AG04450 (cell line): Measurements from ENCODE around the gene SAFB2. TPM values are rescaled to one million over a fixed set of nuclear protein-coding genes. Genes with fewer than 3 reads are reported as not detected.

Source experiments
- CTCF ChIA-PET: fragments of 300-600, 350-600 bp; formaldehyde crosslinking; extraction: SDS; loops from one replicate; lab custom pipeline; 2022; ENCODE audit warnings: antibody characterized with exemption, inconsistent platforms; lab: Charles Lee
- POLR2A ChIA-PET: fragments of 350-600 bp; formaldehyde crosslinking; extraction: SDS; loops from one replicate; lab custom pipeline; 2021; ENCODE audit warnings: antibody characterized with exemption, inconsistent platforms; lab: Yijun Ruan, JAX
- DNase-seq: peaks from one replicate; pipeline ENCODE4 v3.0.0-alpha.2; 2011; ENCODE audit warnings: low read depth, low spot score
- H3K27ac ChIP-seq: one replicate; pipeline ENCODE4 v1.5.1; 2012; ENCODE audit warnings: low read depth, low read length, control low read depth
- H3K27me3 ChIP-seq: one replicate; pipeline ENCODE4 v1.6.0; 2012; ENCODE audit warnings: low read length; ENCODE audit not compliant: control insufficient read depth, insufficient read depth
- H3K4me3 ChIP-seq: 2 replicates; pipeline ENCODE4 v1.5.1; 2011; ENCODE audit warnings: mild to moderate bottlenecking, low read depth, low read length, control low read depth
- H3K9me3 ChIP-seq: 2 replicates; pipeline ENCODE4 v1.5.1; 2012; ENCODE audit warnings: low read length; ENCODE audit not compliant: control insufficient read depth, insufficient read depth
- polyA plus RNA-seq: library from polyadenylated mRNA; depleted of rRNA; stranded (reverse); fragments of >200 nt; gene quantifications from 2 replicates; pipeline ENCODE4 v1.2.3, GENCODE V29; 2011
- TF ChIP-seq, protein P1 (sequence below): IDR thresholded peaks from 2 replicates; pipeline ENCODE4 v1.5.1; 2011; ENCODE audit warnings: low read depth, low read length, control low read depth, inconsistent platforms

Gene SAFB2
- polyA plus RNA-seq, 1 experiment = 24.4 TPM

- no peak for DNase-seq
- CTCF ChIA-PET = no interaction called here
- H3K4me3 ChIP-seq = no peak overlapping the region
- H3K27me3 ChIP-seq = no peaks in the 10 kb centered on the region
- TF ChIP-seq, protein P1, sequence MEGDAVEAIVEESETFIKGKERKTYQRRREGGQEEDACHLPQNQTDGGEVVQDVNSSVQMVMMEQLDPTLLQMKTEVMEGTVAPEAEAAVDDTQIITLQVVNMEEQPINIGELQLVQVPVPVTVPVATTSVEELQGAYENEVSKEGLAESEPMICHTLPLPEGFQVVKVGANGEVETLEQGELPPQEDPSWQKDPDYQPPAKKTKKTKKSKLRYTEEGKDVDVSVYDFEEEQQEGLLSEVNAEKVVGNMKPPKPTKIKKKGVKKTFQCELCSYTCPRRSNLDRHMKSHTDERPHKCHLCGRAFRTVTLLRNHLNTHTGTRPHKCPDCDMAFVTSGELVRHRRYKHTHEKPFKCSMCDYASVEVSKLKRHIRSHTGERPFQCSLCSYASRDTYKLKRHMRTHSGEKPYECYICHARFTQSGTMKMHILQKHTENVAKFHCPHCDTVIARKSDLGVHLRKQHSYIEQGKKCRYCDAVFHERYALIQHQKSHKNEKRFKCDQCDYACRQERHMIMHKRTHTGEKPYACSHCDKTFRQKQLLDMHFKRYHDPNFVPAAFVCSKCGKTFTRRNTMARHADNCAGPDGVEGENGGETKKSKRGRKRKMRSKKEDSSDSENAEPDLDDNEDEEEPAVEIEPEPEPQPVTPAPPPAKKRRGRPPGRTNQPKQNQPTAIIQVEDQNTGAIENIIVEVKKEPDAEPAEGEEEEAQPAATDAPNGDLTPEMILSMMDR = no peak
- H3K27ac ChIP-seq = no peak overlapping the region
- POLR2A ChIA-PET = no interaction called here
- H3K9me3 ChIP-seq = no peaks in the 10 kb centered on the region
These were observed 44.5 kb upstream of the SAFB2 start for GRCh38 chr19:5666921-5667610.

- TF ChIP-seq, protein P1 = peak; percentile 42
- peak overlapping the region; percentile 47 for H3K27ac ChIP-seq
- POLR2A ChIA-PET = no interaction called here
These were observed 43.4 kb upstream of the SAFB2 start for GRCh38 chr19:5665781-5666513.

GRCh38 chr19:5664515-5664914 lies 41.9 kb upstream of the SAFB2 start:
- no peak overlapping the region for H3K4me3 ChIP-seq
- H3K9me3 ChIP-seq = no peaks in the 10 kb centered on the region
- H3K27ac ChIP-seq = no peak overlapping the region
- TF ChIP-seq, protein P1 = no peak
- no peak for DNase-seq
- ChIA-PET POLR2A (no interaction called here), CTCF (interaction anchor here (1.1 to 1.8 kb wide), 2 partner anchors 22 to 25 kb away, joined by 3 to 5 read pairs; partner anchors contain the start of gene RPL36)
- no peaks in the 10 kb centered on the region for H3K27me3 ChIP-seq

More at GRCh38 chr19:5665781-5666513, 43.4 kb upstream of the SAFB2 start:
- Histone ChIP-seq H3K9me3 (no peaks in the 10 kb centered on the region), H3K4me3 (no peak overlapping the region), H3K27me3 (no peaks in the 10 kb centered on the region)
- DNase-seq = peak; percentile 41
- CTCF ChIA-PET = interaction anchor here (1.8 kb wide), 1 partner anchor 24 kb away, joined by 5 read pairs; the partner anchor contains the start of gene RPL36

- no peaks in the 10 kb centered on the region for H3K9me3 ChIP-seq
- ChIA-PET CTCF (interaction anchor here (1.8 kb wide), 1 partner anchor 26 kb away, joined by 5 read pairs; the partner anchor contains the start of gene RPL36), POLR2A (no interaction called here)
- TF ChIP-seq, protein P1 = no peak
- no peak overlapping the region for H3K4me3 ChIP-seq
- no peak for DNase-seq
- no peaks in the 10 kb centered on the region for H3K27me3 ChIP-seq
- H3K27ac ChIP-seq = no peak overlapping the region
These were observed 41.3 kb upstream of the SAFB2 start for GRCh38 chr19:5663904-5664303.
